ENCODE data around the gene TAF3. TPM values are rescaled to one million over a fixed set of nuclear protein-coding genes. Genes with fewer than 3 reads are reported as not detected.

TAF3 gene
- total RNA-seq, 1 experiment from 2014 or later, result 3.8 TPM

GRCh38 chr10:8043569-8044306 is 225.4 kb downstream of the TAF3 start:
- no peak for DNase-seq (ENCODE audit: extremely low read depth, low read depth)

GRCh38 chr10:8044331-8044907 is 226.1 kb downstream of the TAF3 start:
- DNase-seq (ENCODE audit: extremely low read depth, low read depth), result no peak

- DNase-seq (ENCODE audit: extremely low read depth, low read depth), result no peak
These were observed 226.8 kb downstream of the TAF3 start for GRCh38 chr10:8044908-8045725.

GRCh38 chr10:8045726-8046494 is 227.6 kb downstream of the TAF3 start:
- DNase-seq (ENCODE audit: extremely low read depth, low read depth), result no peak

- no peak for DNase-seq (ENCODE audit: extremely low read depth, low read depth)
These were observed 229.4 kb downstream of the TAF3 start for GRCh38 chr10:8047452-8048280.

GRCh38 chr10:8048281-8049008 is 230.1 kb downstream of the TAF3 start:
- DNase-seq (ENCODE audit: extremely low read depth, low read depth), result no peak

GRCh38 chr10:8049045-8049864 is 230.9 kb downstream of the TAF3 start:
- DNase-seq (ENCODE audit: extremely low read depth, low read depth), result no peak

- no peak for DNase-seq (ENCODE audit: extremely low read depth, low read depth)
These were observed 231.7 kb downstream of the TAF3 start for GRCh38 chr10:8049865-8050555.

- no peak for DNase-seq (ENCODE audit: extremely low read depth, low read depth)
These were observed 232.3 kb downstream of the TAF3 start for GRCh38 chr10:8050556-8051108.

GRCh38 chr10:8051109-8051821 is 233.0 kb downstream of the TAF3 start:
- DNase-seq (ENCODE audit: extremely low read depth, low read depth), result no peak

GRCh38 chr10:8051851-8052257 is 233.5 kb downstream of the TAF3 start:
- no peak for DNase-seq (ENCODE audit: extremely low read depth, low read depth)

- no peak for DNase-seq (ENCODE audit: extremely low read depth, low read depth)
These were observed 234.1 kb downstream of the TAF3 start for GRCh38 chr10:8052341-8052955.

GRCh38 chr10:8052956-8053445 is 234.7 kb downstream of the TAF3 start:
- DNase-seq (ENCODE audit: extremely low read depth, low read depth), result no peak

GRCh38 chr10:8053446-8054243 is 235.3 kb downstream of the TAF3 start:
- peak; percentile 77 for DNase-seq (ENCODE audit: extremely low read depth, low read depth)

GRCh38 chr10:8054244-8054493 is 235.9 kb downstream of the TAF3 start:
- DNase-seq (ENCODE audit: extremely low read depth, low read depth), result no peak
